MCF 10A (cell line): ENCODE measurements around the gene LONRF3. TPM values are rescaled to one million over a fixed set of nuclear protein-coding genes. Genes with fewer than 3 reads are reported as not detected.
A peak's percentile ranks its signal among the peaks of the same experiment; 100 is the strongest.

Experiments
- BruUV-seq: library from RNA; stranded (reverse); fragments of 400-500 nt; replicated peaks from 2 replicates; lab custom pipeline; 2021; lab: Mats Ljungman, UMichigan
- CTCF ChIA-PET: fragments of 300-600 bp; sonication (Branson Sonifier 250); formaldehyde crosslinking; extraction: SDS; loops from one replicate; lab custom pipeline; 2021; ENCODE audit warnings: antibody characterized with exemption, inconsistent platforms; lab: Yijun Ruan, JAX
- POLR2A ChIA-PET: fragments of 300-600, 350-650 bp; sonication (Branson Sonifier 250); formaldehyde crosslinking; extraction: SDS; loops from one replicate; lab custom pipeline; 2020; ENCODE audit warnings: antibody characterized with exemption, inconsistent platforms; lab: Yijun Ruan, JAX
- DNase-seq: peaks from one replicate; pipeline ENCODE4 v3.0.0-alpha.2; 2018; ENCODE audit not compliant: unreplicated experiment
- H3K27ac Mint-ChIP-seq: one replicate; pipeline ENCODE4 v1.8.0; 2022; ENCODE audit warnings: mild to moderate bottlenecking, low read depth, mixed read lengths; ENCODE audit not compliant: unreplicated experiment
- H3K27me3 Mint-ChIP-seq: one replicate; pipeline ENCODE4 v1.8.0; 2022; ENCODE audit warnings: mixed read lengths; ENCODE audit not compliant: insufficient read depth, unreplicated experiment
- H3K36me3 Mint-ChIP-seq: one replicate; pipeline ENCODE4 v1.8.0; 2022; ENCODE audit warnings: mild to moderate bottlenecking, moderate library complexity, mixed read lengths; ENCODE audit not compliant: insufficient read depth, unreplicated experiment
- H3K4me1 Mint-ChIP-seq: one replicate; pipeline ENCODE4 v1.8.0; 2022; ENCODE audit warnings: mixed read lengths; ENCODE audit not compliant: insufficient read depth, unreplicated experiment
- H3K4me3 Mint-ChIP-seq: one replicate; pipeline ENCODE4 v1.8.0; 2022; ENCODE audit warnings: mild to moderate bottlenecking, moderate library complexity, mixed read lengths; ENCODE audit not compliant: unreplicated experiment
- H3K9me3 Mint-ChIP-seq: one replicate; pipeline ENCODE4 v1.8.0; 2022; ENCODE audit warnings: mixed read lengths; ENCODE audit not compliant: unreplicated experiment
- intact Hi-C: fragments of 100-400 bp; cut with micrococcal nuclease; formaldehyde crosslinking; loops from 2 replicates; pipeline ENCODE4 v1.14.1; 2022
- total RNA-seq: library from RNA; stranded (reverse); gene quantifications from 2 replicates; pipeline ENCODE4 v1.2.3, GENCODE V29; 2022
- TF ChIP-seq, protein P1 (sequence below): fragments of 200-600 bp; IDR thresholded peaks from one replicate; pipeline ENCODE4 v1.8.0; 2022; ENCODE audit warnings: antibody characterized with exemption, mild to moderate bottlenecking; ENCODE audit not compliant: unreplicated experiment

Gene LONRF3
- total RNA-seq, 1 experiment from 2014 or later = 1.0 TPM

DNA sequence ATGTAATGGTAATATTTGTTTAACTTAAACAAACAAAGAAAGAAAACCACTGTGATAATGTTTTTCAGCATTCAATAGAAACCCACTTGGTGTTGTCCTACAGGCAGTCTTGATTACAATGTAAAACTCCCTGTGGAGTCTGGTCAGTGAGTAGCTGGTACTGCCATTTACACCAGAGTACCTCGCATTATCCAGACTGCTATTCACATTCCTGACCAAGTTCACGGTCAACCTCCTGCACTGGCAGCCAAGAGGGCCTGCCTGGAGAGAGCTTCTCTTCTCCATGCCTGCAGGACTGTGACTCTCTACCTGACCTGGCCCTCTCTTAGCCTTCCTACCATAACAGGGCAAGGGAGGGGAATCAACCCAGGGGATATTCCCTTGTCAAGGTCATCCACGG is 2.9 kb upstream of the LONRF3 start:
- TF ChIP-seq, protein P1, sequence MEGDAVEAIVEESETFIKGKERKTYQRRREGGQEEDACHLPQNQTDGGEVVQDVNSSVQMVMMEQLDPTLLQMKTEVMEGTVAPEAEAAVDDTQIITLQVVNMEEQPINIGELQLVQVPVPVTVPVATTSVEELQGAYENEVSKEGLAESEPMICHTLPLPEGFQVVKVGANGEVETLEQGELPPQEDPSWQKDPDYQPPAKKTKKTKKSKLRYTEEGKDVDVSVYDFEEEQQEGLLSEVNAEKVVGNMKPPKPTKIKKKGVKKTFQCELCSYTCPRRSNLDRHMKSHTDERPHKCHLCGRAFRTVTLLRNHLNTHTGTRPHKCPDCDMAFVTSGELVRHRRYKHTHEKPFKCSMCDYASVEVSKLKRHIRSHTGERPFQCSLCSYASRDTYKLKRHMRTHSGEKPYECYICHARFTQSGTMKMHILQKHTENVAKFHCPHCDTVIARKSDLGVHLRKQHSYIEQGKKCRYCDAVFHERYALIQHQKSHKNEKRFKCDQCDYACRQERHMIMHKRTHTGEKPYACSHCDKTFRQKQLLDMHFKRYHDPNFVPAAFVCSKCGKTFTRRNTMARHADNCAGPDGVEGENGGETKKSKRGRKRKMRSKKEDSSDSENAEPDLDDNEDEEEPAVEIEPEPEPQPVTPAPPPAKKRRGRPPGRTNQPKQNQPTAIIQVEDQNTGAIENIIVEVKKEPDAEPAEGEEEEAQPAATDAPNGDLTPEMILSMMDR = no peak
- peaks cover 7% of the 10 kb centered on the region for H3K4me1 Mint-ChIP-seq
- ChIA-PET POLR2A (no interaction called here), CTCF (interaction anchor here (0.6 kb wide), 1 partner anchor 447 kb away, joined by 3 read pairs; no protein-coding TSS in a partner anchor)
- DNase-seq = no peak
- intact Hi-C loops = no loop called here
- H3K27ac Mint-ChIP-seq = no peak overlapping the region
- no peaks in the 10 kb centered on the region for H3K9me3 Mint-ChIP-seq
- H3K4me3 Mint-ChIP-seq = no peak overlapping the region
- BruUV-seq = no TSS peak
- peaks cover 67% of the 10 kb centered on the region for H3K27me3 Mint-ChIP-seq
- H3K36me3 Mint-ChIP-seq = peaks cover 5% of the 10 kb centered on the region

DNA sequence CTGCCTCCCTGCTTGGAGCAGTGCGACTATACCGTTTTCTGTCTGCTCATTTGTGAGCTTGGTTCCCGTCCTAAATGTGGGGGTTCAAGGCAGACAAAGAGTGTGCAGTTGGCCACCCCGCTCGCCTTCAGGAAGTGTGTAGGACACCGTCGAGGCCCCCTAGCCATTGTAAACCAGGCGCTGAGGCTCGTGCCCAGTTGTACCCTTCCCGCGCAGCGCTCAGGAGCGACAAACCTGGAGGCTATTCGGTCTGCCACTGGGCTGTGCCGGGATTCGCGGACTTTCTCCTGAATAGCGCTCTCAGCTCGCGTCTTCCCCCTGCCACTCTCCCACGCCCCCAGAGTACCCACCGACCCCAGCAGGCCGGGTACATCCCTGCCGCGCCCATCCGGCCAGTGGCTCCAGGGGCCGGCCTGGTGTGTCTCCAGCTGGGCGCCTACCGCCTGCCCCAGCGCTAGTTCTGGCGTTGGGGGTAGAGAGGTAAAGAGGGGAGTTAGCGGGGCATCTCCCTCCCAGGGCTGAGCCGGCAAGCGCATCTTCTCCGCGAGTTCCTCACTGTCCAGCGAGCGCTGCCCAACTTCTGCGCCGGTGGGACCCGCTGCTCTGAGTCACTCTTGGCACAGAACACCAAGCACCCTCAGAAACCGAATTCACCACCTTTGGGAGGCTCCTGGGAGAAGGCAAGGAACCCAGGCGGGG is 880 bp upstream of the LONRF3 start:
- no peak overlapping the region for H3K27ac Mint-ChIP-seq
- ChIA-PET POLR2A (no interaction called here), CTCF (no interaction called here)
- H3K9me3 Mint-ChIP-seq = no peaks in the 10 kb centered on the region
- TF ChIP-seq, protein P1 = no peak
- peaks cover 47% of the 10 kb centered on the region for H3K27me3 Mint-ChIP-seq
- intact Hi-C loops = no loop called here
- BruUV-seq = no TSS peak
- no peak for DNase-seq
- H3K4me1 Mint-ChIP-seq = peaks cover 7% of the 10 kb centered on the region
- H3K36me3 Mint-ChIP-seq = peaks cover 5% of the 10 kb centered on the region
- no peak overlapping the region for H3K4me3 Mint-ChIP-seq

DNA sequence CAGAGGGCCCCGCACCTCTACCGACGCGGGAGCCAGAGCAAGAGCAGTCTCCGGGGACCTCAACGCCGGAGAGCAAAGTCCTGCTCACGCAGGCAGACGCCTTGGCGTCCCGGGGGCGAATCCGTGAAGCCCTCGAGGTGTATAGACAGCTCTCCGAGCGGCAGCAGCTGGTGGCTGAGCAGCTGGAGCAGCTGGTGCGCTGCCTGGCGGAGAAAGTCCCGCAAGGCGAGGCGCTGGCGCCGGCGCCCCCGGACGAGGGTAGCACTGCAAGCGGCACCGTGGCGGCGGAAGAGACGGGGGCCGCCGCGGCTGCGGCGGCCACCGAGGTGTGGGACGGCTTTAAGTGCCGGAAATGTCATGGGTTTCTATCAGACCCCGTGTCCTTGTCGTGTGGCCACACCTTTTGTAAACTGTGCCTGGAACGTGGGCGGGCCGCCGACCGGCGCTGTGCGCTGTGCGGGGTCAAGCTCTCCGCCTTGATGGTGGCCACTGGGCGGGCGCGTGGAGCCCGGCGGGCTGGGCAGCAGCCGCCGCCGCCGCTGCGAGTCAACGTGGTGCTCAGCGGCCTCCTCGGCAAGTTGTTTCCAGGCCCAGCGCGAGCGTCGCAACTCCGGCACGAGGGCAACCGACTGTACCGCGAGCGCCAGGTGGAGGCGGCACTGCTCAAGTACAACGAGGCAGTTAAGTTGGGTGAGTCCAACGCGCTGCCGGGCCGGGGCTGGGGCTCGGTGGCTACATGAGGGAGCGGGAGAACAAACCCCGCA is 672 bp downstream of the LONRF3 start:
- Mint-ChIP-seq H3K27me3 (peaks cover 31% of the 10 kb centered on the region), H3K36me3 (peaks cover 5% of the 10 kb centered on the region), H3K4me1 (peaks cover 7% of the 10 kb centered on the region), H3K9me3 (no peaks in the 10 kb centered on the region), H3K27ac (no peak overlapping the region), H3K4me3 (peak overlapping the region; percentile 74)
- no TSS peak for BruUV-seq
- DNase-seq = peak; percentile 41
- ChIA-PET CTCF (interaction anchor here (0.8 kb wide), 1 partner anchor 126 kb away, joined by 3 read pairs; no protein-coding TSS in a partner anchor), POLR2A (interaction anchor here (0.6 kb wide), 1 partner anchor 88 kb away, joined by 3 read pairs; no protein-coding TSS in a partner anchor)
- TF ChIP-seq, protein P1 = no peak
- intact Hi-C loops = no loop called here
